ENCODE data around the gene PPP1R16B.

The PPP1R16B gene

GRCh38 chr20:38825901-38826625 is 20.6 kb downstream of the PPP1R16B start:
- H3K4me3 ChIP-seq (ENCODE audit: low read length), result no peak overlapping the region
- DNase-seq (ENCODE audit: low read depth), result peak; percentile 66
- TF ChIP-seq CTCF (conservative IDR thresholded peaks at IDR 0.05; ENCODE audit: low read depth, low read length), result no peak

GRCh38 chr20:38827770-38828281 is 22.3 kb downstream of the PPP1R16B start:
- peak; percentile 9 for DNase-seq (ENCODE audit: low read depth)
- H3K4me3 ChIP-seq (ENCODE audit: low read length), result no peak overlapping the region
- no peak for TF ChIP-seq CTCF (conservative IDR thresholded peaks at IDR 0.05; ENCODE audit: low read depth, low read length)

GRCh38 chr20:38828514-38829295 is 23.2 kb downstream of the PPP1R16B start:
- no peak for TF ChIP-seq CTCF (conservative IDR thresholded peaks at IDR 0.05; ENCODE audit: low read depth, low read length)
- H3K4me3 ChIP-seq (ENCODE audit: low read length), result no peak overlapping the region
- DNase-seq (ENCODE audit: low read depth), result no peak

- DNase-seq (ENCODE audit: low read depth), result no peak
- TF ChIP-seq CTCF (conservative IDR thresholded peaks at IDR 0.05; ENCODE audit: low read depth, low read length), result no peak
- H3K4me3 ChIP-seq (ENCODE audit: low read length), result no peak overlapping the region
Observed at GRCh38 chr20:38829296-38829875, 23.9 kb downstream of the PPP1R16B start.

- no peak for TF ChIP-seq CTCF (conservative IDR thresholded peaks at IDR 0.05; ENCODE audit: low read depth, low read length)
- no peak for DNase-seq (ENCODE audit: low read depth)
- no peak overlapping the region for H3K4me3 ChIP-seq (ENCODE audit: low read length)
Observed at GRCh38 chr20:38830356-38830755, 24.9 kb downstream of the PPP1R16B start.

GRCh38 chr20:38831049-38831691 is 25.7 kb downstream of the PPP1R16B start:
- no peak overlapping the region for H3K4me3 ChIP-seq (ENCODE audit: low read length)
- no peak for DNase-seq (ENCODE audit: low read depth)
- no peak for TF ChIP-seq CTCF (conservative IDR thresholded peaks at IDR 0.05; ENCODE audit: low read depth, low read length)
